GM23338 (cell line): ENCODE measurements around the gene SMOC2. TPM values are rescaled to one million over a fixed set of nuclear protein-coding genes. Genes with fewer than 3 reads are reported as not detected.

Source experiments
- ATAC-seq: fragments of 200-7000 bp; cut with Tn5 transposase; 3 replicates; pipeline ENCODE4 v1.9.1; 2020
- DNase-seq: peaks from one replicate; pipeline ENCODE4 v3.0.0-alpha.2; 2015; ENCODE audit warnings: low spot score
- H2AFZ ChIP-seq: fragments of 200-600 bp; sonication (generic); 2 replicates; pipeline ENCODE4 v1.8.0; 2016; ENCODE audit warnings: antibody characterized with exemption, mild to moderate bottlenecking, moderate library complexity
- H3F3A ChIP-seq: fragments of 200-600 bp; sonication (generic); replicated peaks from 2 replicates; pipeline ENCODE4 v1.8.0; 2017; ENCODE audit warnings: antibody characterized with exemption, mixed run types, low read depth
- H3K27ac ChIP-seq: fragments of 200-600 bp; sonication (generic); 2 replicates; pipeline ENCODE4 v1.6.1; 2016; ENCODE audit warnings: low read depth
- H3K27me3 ChIP-seq: fragments of 200-600 bp; sonication (generic); 2 replicates; pipeline ENCODE4 v1.8.0; 2016; ENCODE audit warnings: mild to moderate bottlenecking, mixed run types, moderate library complexity; ENCODE audit not compliant: insufficient read depth
- H3K36me3 ChIP-seq: fragments of 200-600 bp; sonication (generic); 2 replicates; pipeline ENCODE4 v1.8.0; 2016; ENCODE audit warnings: mild to moderate bottlenecking; ENCODE audit not compliant: insufficient read depth
- H3K4me1 ChIP-seq: fragments of 200-600 bp; sonication (generic); 2 replicates; pipeline ENCODE4 v1.8.0; 2016; ENCODE audit warnings: mild to moderate bottlenecking, moderate library complexity; ENCODE audit not compliant: insufficient read depth
- H3K4me2 ChIP-seq: fragments of 200-600 bp; sonication (generic); 2 replicates; pipeline ENCODE4 v1.7.1; 2017; ENCODE audit warnings: mixed run types
- H3K4me3 ChIP-seq: fragments of 200-600 bp; sonication (generic); 2 replicates; pipeline ENCODE4 v1.6.1; 2016; ENCODE audit warnings: mixed run types
- H3K79me2 ChIP-seq: fragments of 200-600 bp; sonication (generic); replicated peaks from 2 replicates; pipeline ENCODE4 v1.8.0; 2017; ENCODE audit warnings: mild to moderate bottlenecking; ENCODE audit not compliant: insufficient read depth
- H3K9me2 ChIP-seq: fragments of 200-600 bp; sonication (generic); 2 replicates; pipeline ENCODE4 v1.8.0; 2017; ENCODE audit not compliant: insufficient read depth
- H4K20me1 ChIP-seq: fragments of 200-600 bp; sonication (generic); replicated peaks from 2 replicates; pipeline ENCODE4 v1.8.0; 2017; ENCODE audit warnings: mild to moderate bottlenecking; ENCODE audit not compliant: insufficient read depth
- H3K27ac Mint-ChIP-seq: 2 replicates; pipeline ENCODE4 v1.8.0; 2020; ENCODE audit warnings: inconsistent platforms, mild to moderate bottlenecking, moderate library complexity, mixed read lengths
- H3K27me3 Mint-ChIP-seq: 3 replicates; pipeline ENCODE4 v1.8.0; 2022; ENCODE audit warnings: low read depth, mild to moderate bottlenecking, moderate library complexity, mixed read lengths, inconsistent platforms; ENCODE audit not compliant: insufficient read depth, poor library complexity
- H3K36me3 Mint-ChIP-seq: 3 replicates; pipeline ENCODE4 v1.8.0; 2021; ENCODE audit warnings: low read depth, mild to moderate bottlenecking, inconsistent platforms, moderate library complexity, mixed read lengths
- H3K4me1 Mint-ChIP-seq: 3 replicates; pipeline ENCODE4 v1.8.0; 2020; ENCODE audit warnings: mild to moderate bottlenecking, inconsistent platforms, mixed read lengths
- H3K4me3 Mint-ChIP-seq: 3 replicates; pipeline ENCODE4 v1.8.0; 2021; ENCODE audit warnings: moderate library complexity, mild to moderate bottlenecking, inconsistent platforms, mixed read lengths
- H3K9me3 Mint-ChIP-seq: 3 replicates; pipeline ENCODE4 v1.8.0; 2020; ENCODE audit warnings: moderate library complexity, mild to moderate bottlenecking, inconsistent platforms, mixed read lengths
- CREB1 ChIP-seq: fragments of 250-450 bp; sonication (Bioruptor Pico); IDR thresholded peaks from 2 replicates; pipeline ENCODE4 v1.5.0; 2020; ENCODE audit warnings: low read depth, mild to moderate bottlenecking, moderate library complexity
- EZH2 ChIP-seq: fragments of 200-600 bp; sonication (generic); IDR thresholded peaks from one replicate; pipeline ENCODE4 v1.8.0; 2017; ENCODE audit warnings: antibody characterized with exemption, mild to moderate bottlenecking, low read depth; ENCODE audit not compliant: unreplicated experiment
- JUNB ChIP-seq: IDR thresholded peaks from one replicate; pipeline ENCODE4 v1.6.1; 2016; ENCODE audit warnings: antibody characterized with exemption; ENCODE audit not compliant: unreplicated experiment
- NANOG ChIP-seq: IDR thresholded peaks from 2 replicates; pipeline ENCODE4 v1.6.1; 2016; ENCODE audit warnings: antibody characterized with exemption, borderline replicate concordance
- STAT1 ChIP-seq: IDR thresholded peaks from one replicate; pipeline ENCODE4 v1.6.1; 2016; ENCODE audit warnings: antibody characterized with exemption; ENCODE audit not compliant: unreplicated experiment
- polyA plus RNA-seq: library from polyadenylated mRNA; unstranded; fragments of >200 nt; fragmentation: Nextera tagmentation; extraction: Ambion mirVana; gene quantifications from 2 replicates; pipeline ENCODE4 v1.2.1, GENCODE V29; 2016
- total RNA-seq: library from RNA; depleted of rRNA; stranded (reverse); fragments of >200 nt; shearing (Covaris generic); gene quantifications from 2 replicates; pipeline ENCODE4 v1.2.3, GENCODE V29; 2014
- TF ChIP-seq, protein P1 (sequence below): IDR thresholded peaks from one replicate; pipeline ENCODE4 v1.6.1; 2018; ENCODE audit warnings: antibody characterized with exemption; ENCODE audit not compliant: unreplicated experiment
- TF ChIP-seq, protein P2 (sequence below), 2 experiments: fragments of 200-600 bp in 1 of 2; sonication (generic) in 1 of 2; conservative IDR thresholded peaks; 2 replicates each; pipeline versions ENCODE4 v1.5.1 to v1.6.1; 2016 to 2017; ENCODE audit warnings: antibody characterized with exemption in 2 of 2, low read depth in 2 of 2, mild to moderate bottlenecking in 2 of 2, moderate library complexity in 1 of 2

Gene SMOC2
- total and polyA plus RNA-seq, 2 experiments from 2014 or later = 4.3 to 6.5 TPM

DNA sequence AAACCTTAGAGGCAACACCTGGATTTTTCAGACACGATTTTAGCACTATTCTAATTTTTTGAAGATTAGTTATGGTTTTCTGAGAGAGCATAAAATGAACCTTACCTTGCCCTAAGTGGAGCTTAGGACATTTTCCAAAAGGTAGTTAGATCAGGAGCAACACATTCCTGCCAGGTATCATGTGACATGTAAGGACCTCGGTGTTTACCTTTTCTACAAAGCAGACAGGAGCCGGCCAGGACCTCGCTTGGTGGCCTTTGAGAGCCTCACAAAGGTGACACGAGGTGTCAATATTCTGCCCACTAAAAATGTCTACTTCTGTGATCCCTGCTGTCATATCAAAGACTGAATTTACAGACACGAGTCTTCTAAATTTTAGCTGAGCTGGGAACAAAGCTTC lies 174.9 kb downstream of the SMOC2 start:
- Histone ChIP-seq H3K27ac (no peak overlapping the region), H3K79me2 (no peaks in the 10 kb centered on the region), H4K20me1 (no peaks in the 10 kb centered on the region), H3K36me3 (no peaks in the 10 kb centered on the region), H3K27me3 (no peaks in the 10 kb centered on the region), H3K4me2 (no peak overlapping the region), H3K4me3 (no peak overlapping the region), H3F3A (no peaks in the 10 kb centered on the region), H3K4me1 (no peaks in the 10 kb centered on the region), H3K9me2 (no peaks in the 10 kb centered on the region), H2AFZ (no peak overlapping the region)
- DNase-seq = no peak
- TF ChIP-seq EZH2 = no peak
- TF ChIP-seq, protein P1, sequence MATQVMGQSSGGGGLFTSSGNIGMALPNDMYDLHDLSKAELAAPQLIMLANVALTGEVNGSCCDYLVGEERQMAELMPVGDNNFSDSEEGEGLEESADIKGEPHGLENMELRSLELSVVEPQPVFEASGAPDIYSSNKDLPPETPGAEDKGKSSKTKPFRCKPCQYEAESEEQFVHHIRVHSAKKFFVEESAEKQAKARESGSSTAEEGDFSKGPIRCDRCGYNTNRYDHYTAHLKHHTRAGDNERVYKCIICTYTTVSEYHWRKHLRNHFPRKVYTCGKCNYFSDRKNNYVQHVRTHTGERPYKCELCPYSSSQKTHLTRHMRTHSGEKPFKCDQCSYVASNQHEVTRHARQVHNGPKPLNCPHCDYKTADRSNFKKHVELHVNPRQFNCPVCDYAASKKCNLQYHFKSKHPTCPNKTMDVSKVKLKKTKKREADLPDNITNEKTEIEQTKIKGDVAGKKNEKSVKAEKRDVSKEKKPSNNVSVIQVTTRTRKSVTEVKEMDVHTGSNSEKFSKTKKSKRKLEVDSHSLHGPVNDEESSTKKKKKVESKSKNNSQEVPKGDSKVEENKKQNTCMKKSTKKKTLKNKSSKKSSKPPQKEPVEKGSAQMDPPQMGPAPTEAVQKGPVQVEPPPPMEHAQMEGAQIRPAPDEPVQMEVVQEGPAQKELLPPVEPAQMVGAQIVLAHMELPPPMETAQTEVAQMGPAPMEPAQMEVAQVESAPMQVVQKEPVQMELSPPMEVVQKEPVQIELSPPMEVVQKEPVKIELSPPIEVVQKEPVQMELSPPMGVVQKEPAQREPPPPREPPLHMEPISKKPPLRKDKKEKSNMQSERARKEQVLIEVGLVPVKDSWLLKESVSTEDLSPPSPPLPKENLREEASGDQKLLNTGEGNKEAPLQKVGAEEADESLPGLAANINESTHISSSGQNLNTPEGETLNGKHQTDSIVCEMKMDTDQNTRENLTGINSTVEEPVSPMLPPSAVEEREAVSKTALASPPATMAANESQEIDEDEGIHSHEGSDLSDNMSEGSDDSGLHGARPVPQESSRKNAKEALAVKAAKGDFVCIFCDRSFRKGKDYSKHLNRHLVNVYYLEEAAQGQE = no peak
- Mint-ChIP-seq H3K27me3 (peaks cover 3% of the 10 kb centered on the region), H3K36me3 (peaks cover 34% of the 10 kb centered on the region), H3K4me3 (no peak overlapping the region), H3K4me1 (peaks cover 10% of the 10 kb centered on the region), H3K9me3 (peaks cover 43% of the 10 kb centered on the region), H3K27ac (no peak overlapping the region)
- no peak for ATAC-seq

DNA sequence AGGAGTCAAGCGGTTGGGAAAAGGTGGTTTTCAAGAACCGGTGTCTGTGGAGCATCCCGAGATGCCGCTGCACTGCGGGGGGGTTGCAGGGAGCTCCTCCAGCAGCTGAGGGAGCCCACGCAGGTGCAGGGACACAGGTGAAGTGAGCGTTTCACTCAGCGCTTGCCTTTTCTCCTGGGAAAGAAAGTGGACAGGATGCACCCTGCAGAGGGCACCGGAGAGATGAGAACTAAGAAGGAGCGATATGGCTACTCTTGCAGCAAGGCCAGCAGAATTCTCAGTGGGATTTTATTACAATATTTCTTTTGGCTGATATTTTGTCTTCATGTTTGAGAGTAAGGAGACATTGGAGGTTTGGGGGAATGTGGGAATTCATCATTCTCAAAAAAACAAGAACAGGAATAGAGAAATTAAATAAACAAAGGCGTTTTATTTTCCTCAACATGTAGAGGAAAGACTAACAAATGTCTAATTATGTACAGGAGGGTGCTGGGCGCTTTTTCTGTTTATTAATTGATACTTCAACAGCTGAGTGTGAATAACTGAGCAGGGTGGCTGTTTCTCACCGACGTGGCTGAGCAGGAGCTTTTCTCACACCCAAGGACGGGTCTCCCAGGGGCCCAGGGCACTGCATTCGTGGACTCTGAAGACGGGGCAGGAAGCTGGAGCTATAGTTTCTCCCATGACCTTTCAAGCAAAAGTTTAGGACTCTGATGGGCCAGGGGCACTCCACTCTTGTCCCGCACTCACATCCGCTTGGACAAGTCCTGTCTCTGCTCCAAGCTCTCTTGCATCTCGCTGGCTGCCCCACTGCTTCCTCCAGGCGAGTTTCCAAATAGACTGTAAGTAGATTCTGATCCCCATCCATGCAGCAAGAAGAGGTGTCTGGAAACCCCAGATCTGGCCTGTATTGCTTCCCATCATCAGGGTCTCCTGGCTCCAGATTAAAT lies 176.1 kb downstream of the SMOC2 start:
- Mint-ChIP-seq H3K27me3 (peaks cover 4% of the 10 kb centered on the region), H3K9me3 (peaks cover 46% of the 10 kb centered on the region), H3K36me3 (peaks cover 34% of the 10 kb centered on the region), H3K4me3 (no peak overlapping the region), H3K4me1 (peaks cover 10% of the 10 kb centered on the region), H3K27ac (no peak overlapping the region)
- no peak overlapping the region for H2AFZ ChIP-seq
- ATAC-seq (peak; percentile 62), DNase-seq (peak; percentile 48)
- no peaks in the 10 kb centered on the region for H3K27me3 ChIP-seq
- no peaks in the 10 kb centered on the region for H3K4me1 ChIP-seq
- no peaks in the 10 kb centered on the region for H3K9me2 ChIP-seq
- no peaks in the 10 kb centered on the region for H3K36me3 ChIP-seq
- TF ChIP-seq NANOG (no peak), JUNB (no peak), CREB1 (no peak), STAT1 (no peak)
- TF ChIP-seq, protein P2, sequence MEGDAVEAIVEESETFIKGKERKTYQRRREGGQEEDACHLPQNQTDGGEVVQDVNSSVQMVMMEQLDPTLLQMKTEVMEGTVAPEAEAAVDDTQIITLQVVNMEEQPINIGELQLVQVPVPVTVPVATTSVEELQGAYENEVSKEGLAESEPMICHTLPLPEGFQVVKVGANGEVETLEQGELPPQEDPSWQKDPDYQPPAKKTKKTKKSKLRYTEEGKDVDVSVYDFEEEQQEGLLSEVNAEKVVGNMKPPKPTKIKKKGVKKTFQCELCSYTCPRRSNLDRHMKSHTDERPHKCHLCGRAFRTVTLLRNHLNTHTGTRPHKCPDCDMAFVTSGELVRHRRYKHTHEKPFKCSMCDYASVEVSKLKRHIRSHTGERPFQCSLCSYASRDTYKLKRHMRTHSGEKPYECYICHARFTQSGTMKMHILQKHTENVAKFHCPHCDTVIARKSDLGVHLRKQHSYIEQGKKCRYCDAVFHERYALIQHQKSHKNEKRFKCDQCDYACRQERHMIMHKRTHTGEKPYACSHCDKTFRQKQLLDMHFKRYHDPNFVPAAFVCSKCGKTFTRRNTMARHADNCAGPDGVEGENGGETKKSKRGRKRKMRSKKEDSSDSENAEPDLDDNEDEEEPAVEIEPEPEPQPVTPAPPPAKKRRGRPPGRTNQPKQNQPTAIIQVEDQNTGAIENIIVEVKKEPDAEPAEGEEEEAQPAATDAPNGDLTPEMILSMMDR (conservative IDR thresholded peaks at IDR 0.05; ENCODE audit: low read depth in 2 of 2) = peak; percentile 41 to 66
- TF ChIP-seq, protein P1 = no peak
- H3K79me2 ChIP-seq = no peaks in the 10 kb centered on the region
- H4K20me1 ChIP-seq = no peaks in the 10 kb centered on the region
- H3F3A ChIP-seq = no peaks in the 10 kb centered on the region
- no peak overlapping the region for H3K27ac ChIP-seq
- no peak overlapping the region for H3K4me2 ChIP-seq
- H3K4me3 ChIP-seq = no peak overlapping the region
